MCF 10A (cell line): ENCODE measurements around the gene SEMA3F. TPM values are rescaled to one million over a fixed set of nuclear protein-coding genes. Genes with fewer than 3 reads are reported as not detected.

Experiments used
- BruUV-seq: library from RNA; stranded (reverse); fragments of 400-500 nt; replicated peaks from 2 replicates; lab custom pipeline; 2021; lab: Mats Ljungman, UMichigan
- CTCF ChIA-PET: fragments of 300-600 bp; sonication (Branson Sonifier 250); formaldehyde crosslinking; extraction: SDS; loops from one replicate; lab custom pipeline; 2021; ENCODE audit warnings: antibody characterized with exemption, inconsistent platforms; lab: Yijun Ruan, JAX
- POLR2A ChIA-PET: fragments of 300-600, 350-650 bp; sonication (Branson Sonifier 250); formaldehyde crosslinking; extraction: SDS; loops from one replicate; lab custom pipeline; 2020; ENCODE audit warnings: antibody characterized with exemption, inconsistent platforms; lab: Yijun Ruan, JAX
- DNase-seq: peaks from one replicate; pipeline ENCODE4 v3.0.0-alpha.2; 2018; ENCODE audit not compliant: unreplicated experiment
- H3K27ac Mint-ChIP-seq: one replicate; pipeline ENCODE4 v1.8.0; 2022; ENCODE audit warnings: mild to moderate bottlenecking, low read depth, mixed read lengths; ENCODE audit not compliant: unreplicated experiment
- H3K27me3 Mint-ChIP-seq: one replicate; pipeline ENCODE4 v1.8.0; 2022; ENCODE audit warnings: mixed read lengths; ENCODE audit not compliant: insufficient read depth, unreplicated experiment
- H3K36me3 Mint-ChIP-seq: one replicate; pipeline ENCODE4 v1.8.0; 2022; ENCODE audit warnings: mild to moderate bottlenecking, moderate library complexity, mixed read lengths; ENCODE audit not compliant: insufficient read depth, unreplicated experiment
- H3K4me1 Mint-ChIP-seq: one replicate; pipeline ENCODE4 v1.8.0; 2022; ENCODE audit warnings: mixed read lengths; ENCODE audit not compliant: insufficient read depth, unreplicated experiment
- H3K4me3 Mint-ChIP-seq: one replicate; pipeline ENCODE4 v1.8.0; 2022; ENCODE audit warnings: mild to moderate bottlenecking, moderate library complexity, mixed read lengths; ENCODE audit not compliant: unreplicated experiment
- H3K9me3 Mint-ChIP-seq: one replicate; pipeline ENCODE4 v1.8.0; 2022; ENCODE audit warnings: mixed read lengths; ENCODE audit not compliant: unreplicated experiment
- intact Hi-C: fragments of 100-400 bp; cut with micrococcal nuclease; formaldehyde crosslinking; loops from 2 replicates; pipeline ENCODE4 v1.14.1; 2022
- total RNA-seq: library from RNA; stranded (reverse); gene quantifications from 2 replicates; pipeline ENCODE4 v1.2.3, GENCODE V29; 2022
- TF ChIP-seq, protein P1 (sequence below): fragments of 200-600 bp; IDR thresholded peaks from one replicate; pipeline ENCODE4 v1.8.0; 2022; ENCODE audit warnings: antibody characterized with exemption, mild to moderate bottlenecking; ENCODE audit not compliant: unreplicated experiment

The SEMA3F gene
- total RNA-seq, 1 experiment from 2014 or later, result 34.6 TPM

DNA sequence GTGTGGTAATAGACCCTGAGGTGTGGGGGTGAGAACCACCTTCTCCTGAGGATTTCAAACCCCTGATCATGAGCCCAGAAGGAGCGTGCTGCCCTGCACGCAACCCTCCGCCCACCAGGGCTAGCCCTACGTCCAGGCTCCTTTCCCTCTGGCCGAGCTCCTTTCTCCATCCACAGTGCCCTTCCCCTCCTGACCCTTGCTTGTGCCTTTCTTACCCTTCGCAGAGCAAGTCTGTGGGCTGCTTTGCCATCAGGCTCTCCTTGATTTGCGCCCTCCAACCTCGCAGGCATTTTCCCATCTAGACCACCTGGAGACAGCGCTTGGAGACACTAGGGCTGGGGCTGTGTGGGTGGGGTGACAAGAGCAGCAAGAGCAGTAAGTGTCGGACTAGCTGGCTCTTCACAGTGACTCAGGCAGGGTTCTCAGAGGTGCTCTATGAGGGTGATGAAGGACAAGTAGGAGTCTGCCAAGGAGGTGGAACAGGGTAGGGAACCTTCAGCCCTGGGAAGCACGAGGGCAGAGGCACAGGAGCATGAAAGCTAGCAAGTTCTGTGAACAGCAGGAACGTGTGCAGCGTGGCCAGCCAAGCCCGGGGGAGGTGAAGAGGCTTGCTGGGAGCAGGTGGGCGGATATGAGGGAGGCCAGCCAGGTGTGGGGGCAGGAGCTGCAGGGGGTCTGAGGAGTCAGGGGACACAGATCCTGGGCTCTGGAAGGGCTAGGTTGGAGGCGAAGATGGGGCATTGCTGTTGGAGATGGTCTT is 47.4 kb downstream of the SEMA3F start:
- TF ChIP-seq, protein P1, sequence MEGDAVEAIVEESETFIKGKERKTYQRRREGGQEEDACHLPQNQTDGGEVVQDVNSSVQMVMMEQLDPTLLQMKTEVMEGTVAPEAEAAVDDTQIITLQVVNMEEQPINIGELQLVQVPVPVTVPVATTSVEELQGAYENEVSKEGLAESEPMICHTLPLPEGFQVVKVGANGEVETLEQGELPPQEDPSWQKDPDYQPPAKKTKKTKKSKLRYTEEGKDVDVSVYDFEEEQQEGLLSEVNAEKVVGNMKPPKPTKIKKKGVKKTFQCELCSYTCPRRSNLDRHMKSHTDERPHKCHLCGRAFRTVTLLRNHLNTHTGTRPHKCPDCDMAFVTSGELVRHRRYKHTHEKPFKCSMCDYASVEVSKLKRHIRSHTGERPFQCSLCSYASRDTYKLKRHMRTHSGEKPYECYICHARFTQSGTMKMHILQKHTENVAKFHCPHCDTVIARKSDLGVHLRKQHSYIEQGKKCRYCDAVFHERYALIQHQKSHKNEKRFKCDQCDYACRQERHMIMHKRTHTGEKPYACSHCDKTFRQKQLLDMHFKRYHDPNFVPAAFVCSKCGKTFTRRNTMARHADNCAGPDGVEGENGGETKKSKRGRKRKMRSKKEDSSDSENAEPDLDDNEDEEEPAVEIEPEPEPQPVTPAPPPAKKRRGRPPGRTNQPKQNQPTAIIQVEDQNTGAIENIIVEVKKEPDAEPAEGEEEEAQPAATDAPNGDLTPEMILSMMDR, result no peak
- ChIA-PET POLR2A (interaction anchor here (1.7 kb wide), 1 partner anchor 13 kb away, joined by 5 read pairs; no protein-coding TSS in a partner anchor), CTCF (interaction anchor here (0.6 to 3.4 kb wide), 8 partner anchors 7 to 146 kb away, joined by 3 to 28 read pairs (median 4); partner anchors contain the start of gene GNAT1)
- H3K27ac Mint-ChIP-seq, result no peak overlapping the region
- H3K27me3 Mint-ChIP-seq, result no peaks in the 10 kb centered on the region
- H3K9me3 Mint-ChIP-seq, result no peaks in the 10 kb centered on the region
- no peak overlapping the region for H3K4me3 Mint-ChIP-seq
- H3K36me3 Mint-ChIP-seq, result no peaks in the 10 kb centered on the region
- intact Hi-C loops, result no loop called here
- no peak for DNase-seq
- BruUV-seq, result no TSS peak
- H3K4me1 Mint-ChIP-seq, result no peaks in the 10 kb centered on the region

DNA sequence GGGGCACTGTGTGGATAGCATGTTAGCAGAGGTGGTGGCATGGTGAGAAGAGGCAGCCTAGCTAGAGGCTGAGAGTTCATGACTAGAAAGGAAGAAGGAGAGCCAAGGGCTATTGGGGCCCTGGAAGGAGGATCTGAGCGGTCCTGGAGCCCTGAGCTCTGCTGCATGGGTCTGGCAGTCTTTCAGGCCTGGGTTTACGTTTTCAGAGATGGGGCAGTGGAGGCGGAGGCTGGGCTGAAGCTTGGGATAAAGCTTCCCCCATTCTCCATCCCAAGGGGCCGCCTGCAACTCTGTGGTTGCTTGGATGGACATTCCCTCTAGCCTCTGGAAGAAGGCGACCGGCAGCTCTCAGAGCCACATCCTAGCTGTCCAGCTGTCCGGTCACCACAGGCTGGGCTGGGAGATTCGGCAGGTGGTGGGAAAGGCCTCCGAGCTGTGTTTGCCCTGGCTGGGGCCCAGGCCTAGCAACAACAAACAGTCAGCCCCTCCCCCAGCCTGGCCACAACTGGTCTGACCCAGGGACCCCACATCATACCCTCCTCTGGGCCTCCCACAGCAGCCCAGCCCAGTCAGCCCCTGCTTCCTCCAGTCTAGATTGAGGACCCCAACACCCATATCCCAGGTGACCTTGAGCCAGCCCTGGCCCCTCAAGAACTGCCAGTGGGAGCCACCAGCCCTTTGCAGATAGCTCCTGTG is 48.1 kb downstream of the SEMA3F start:
- Mint-ChIP-seq H3K27me3 (no peaks in the 10 kb centered on the region), H3K9me3 (no peaks in the 10 kb centered on the region), H3K4me1 (no peaks in the 10 kb centered on the region), H3K36me3 (no peaks in the 10 kb centered on the region), H3K4me3 (no peak overlapping the region), H3K27ac (no peak overlapping the region)
- POLR2A ChIA-PET, result interaction anchor here (0.7 to 1.7 kb wide), 2 partner anchors 12 to 22 kb away, joined by 3 to 5 read pairs; no protein-coding TSS in a partner anchor
- DNase-seq, result no peak
- BruUV-seq, result no TSS peak
- TF ChIP-seq, protein P1, result no peak
- CTCF ChIA-PET, result interaction anchor here (1.0 to 3.4 kb wide), 7 partner anchors 8 to 81 kb away, joined by 3 to 28 read pairs (median 5); partner anchors contain the start of gene GNAT1
- intact Hi-C loops, result no loop called here

DNA sequence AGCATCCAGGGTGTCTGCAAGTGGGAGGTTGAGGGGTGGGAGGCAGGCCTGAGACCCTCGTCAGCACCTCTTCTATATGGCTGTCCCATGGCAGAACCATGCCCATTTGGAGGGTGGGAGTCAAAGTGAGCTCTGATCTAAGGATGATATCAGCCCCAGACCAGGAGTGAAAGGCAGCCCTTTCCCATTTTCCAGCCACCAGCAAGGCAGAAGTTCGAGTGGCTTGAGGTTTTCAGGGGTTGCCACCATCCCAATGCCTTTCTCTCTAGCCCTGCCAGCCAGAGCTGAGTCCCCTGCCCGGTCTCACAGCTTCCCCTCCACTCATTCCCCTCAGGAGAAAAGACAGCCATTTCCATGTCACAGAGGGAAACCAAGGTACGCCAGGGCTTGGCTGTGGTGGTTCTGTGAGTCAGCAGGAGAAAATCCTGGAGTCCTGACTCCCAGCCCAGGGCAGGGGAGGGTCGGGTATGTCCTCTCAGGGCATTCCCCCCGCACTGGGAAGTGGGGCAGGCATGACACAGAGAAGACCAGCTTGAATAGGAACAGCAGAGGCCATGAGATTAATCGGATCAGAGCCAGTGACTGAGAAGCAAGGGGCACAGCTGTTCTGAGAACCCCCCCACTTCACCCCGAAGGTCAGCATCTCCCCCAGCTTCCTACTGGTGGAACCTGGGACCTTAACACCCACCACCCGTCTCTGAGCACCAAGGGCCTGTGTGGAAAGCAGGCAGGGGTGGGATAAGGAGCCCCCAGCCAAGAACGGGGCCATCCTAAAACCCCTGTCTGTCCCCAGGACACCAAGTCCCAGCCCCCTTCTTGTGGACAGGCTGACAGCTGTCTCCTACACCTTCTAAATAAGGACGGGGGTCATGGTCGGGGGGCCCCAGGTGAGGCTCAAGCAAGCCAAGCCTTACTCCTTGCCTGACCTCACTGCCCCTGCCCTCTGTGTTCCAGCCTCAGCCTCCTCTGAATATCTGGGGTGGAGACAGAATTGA is 49.0 kb downstream of the SEMA3F start:
- TF ChIP-seq, protein P1, result no peak
- Mint-ChIP-seq H3K4me3 (no peak overlapping the region), H3K27me3 (no peaks in the 10 kb centered on the region), H3K27ac (no peak overlapping the region), H3K4me1 (no peaks in the 10 kb centered on the region), H3K9me3 (no peaks in the 10 kb centered on the region), H3K36me3 (no peaks in the 10 kb centered on the region)
- intact Hi-C loops, result no loop called here
- no peak for DNase-seq
- ChIA-PET CTCF (interaction anchor here (0.6 to 3.4 kb wide), 6 partner anchors 9 to 43 kb away, joined by 3 to 28 read pairs (median 10); partner anchors contain the start of gene GNAT1), POLR2A (interaction anchor here (0.7 to 1.7 kb wide), 3 partner anchors 11 to 124 kb away, joined by 3 to 5 read pairs (median 3); partner anchors contain the start of gene TUSC2)
- BruUV-seq, result no TSS peak
